Measurements from ENCODE around the gene SDF2L1.

- TF ChIP-seq, protein P1, sequence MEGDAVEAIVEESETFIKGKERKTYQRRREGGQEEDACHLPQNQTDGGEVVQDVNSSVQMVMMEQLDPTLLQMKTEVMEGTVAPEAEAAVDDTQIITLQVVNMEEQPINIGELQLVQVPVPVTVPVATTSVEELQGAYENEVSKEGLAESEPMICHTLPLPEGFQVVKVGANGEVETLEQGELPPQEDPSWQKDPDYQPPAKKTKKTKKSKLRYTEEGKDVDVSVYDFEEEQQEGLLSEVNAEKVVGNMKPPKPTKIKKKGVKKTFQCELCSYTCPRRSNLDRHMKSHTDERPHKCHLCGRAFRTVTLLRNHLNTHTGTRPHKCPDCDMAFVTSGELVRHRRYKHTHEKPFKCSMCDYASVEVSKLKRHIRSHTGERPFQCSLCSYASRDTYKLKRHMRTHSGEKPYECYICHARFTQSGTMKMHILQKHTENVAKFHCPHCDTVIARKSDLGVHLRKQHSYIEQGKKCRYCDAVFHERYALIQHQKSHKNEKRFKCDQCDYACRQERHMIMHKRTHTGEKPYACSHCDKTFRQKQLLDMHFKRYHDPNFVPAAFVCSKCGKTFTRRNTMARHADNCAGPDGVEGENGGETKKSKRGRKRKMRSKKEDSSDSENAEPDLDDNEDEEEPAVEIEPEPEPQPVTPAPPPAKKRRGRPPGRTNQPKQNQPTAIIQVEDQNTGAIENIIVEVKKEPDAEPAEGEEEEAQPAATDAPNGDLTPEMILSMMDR (IDR thresholded peaks at IDR 0.05), result no peak
- TF ChIP-seq POLR2A (IDR thresholded peaks at IDR 0.05), result no peak
These were observed 15.2 kb upstream of the SDF2L1 start for GRCh38 chr22:21626735-21627469.

Data from uterus (tissue), 2 donors.